GM12891 (cell line): ENCODE measurements around the gene FAM168A.

Experiments
- POLR2A ChIP-seq: IDR thresholded peaks from 2 replicates; pipeline ENCODE4 v1.6.1; 2011; ENCODE audit warnings: low read depth, low read length, control low read depth
- SPI1 ChIP-seq: IDR thresholded peaks from 2 replicates; pipeline ENCODE4 v1.6.1; 2011; ENCODE audit warnings: low read depth, low read length, control low read depth

DNA sequence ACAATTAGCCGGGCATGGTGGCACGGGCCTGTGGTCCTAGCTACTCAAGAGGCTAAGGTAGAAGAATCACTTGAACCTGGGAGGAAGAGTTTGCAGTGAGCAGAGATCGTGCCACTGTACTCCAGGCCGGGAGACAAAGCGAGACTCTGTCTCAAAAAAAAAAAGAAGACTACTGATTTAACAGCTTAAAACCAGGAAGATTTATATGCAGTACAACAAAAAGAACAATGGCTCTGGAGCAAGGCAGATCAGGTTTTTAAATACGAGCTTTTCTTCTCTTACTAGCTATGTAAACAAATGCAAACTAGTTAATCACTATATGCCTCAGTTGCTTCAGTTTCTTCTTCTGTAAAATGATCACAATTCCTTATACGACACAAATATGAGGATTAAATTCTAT is 6.9 kb downstream of the FAM168A start:
- TF ChIP-seq SPI1 (no peak), POLR2A (no peak)
